Effector CD4-positive, alpha-beta T cell (primary cell): Measurements from ENCODE around the gene GALM.
A peak's percentile ranks its signal among the peaks of the same experiment; 100 is the strongest.
"Not testable (repeated sequence)": the region's sequence is repeated elsewhere in the genome, so short reads cannot be mapped to it uniquely, and the experiment has no call there.

Source experiments
- DNase-seq: peaks from one replicate; pipeline ENCODE4 v3.0.0-alpha.2; 2020
- total RNA-seq: gene quantifications from one replicate; lab custom pipeline; 2026; lab: John Stamatoyannopoulos, UW

GALM gene
- 17.8 reads per million, percentile 44 among the genes with 10 or more reads in this experiment for total RNA-seq

DNA sequence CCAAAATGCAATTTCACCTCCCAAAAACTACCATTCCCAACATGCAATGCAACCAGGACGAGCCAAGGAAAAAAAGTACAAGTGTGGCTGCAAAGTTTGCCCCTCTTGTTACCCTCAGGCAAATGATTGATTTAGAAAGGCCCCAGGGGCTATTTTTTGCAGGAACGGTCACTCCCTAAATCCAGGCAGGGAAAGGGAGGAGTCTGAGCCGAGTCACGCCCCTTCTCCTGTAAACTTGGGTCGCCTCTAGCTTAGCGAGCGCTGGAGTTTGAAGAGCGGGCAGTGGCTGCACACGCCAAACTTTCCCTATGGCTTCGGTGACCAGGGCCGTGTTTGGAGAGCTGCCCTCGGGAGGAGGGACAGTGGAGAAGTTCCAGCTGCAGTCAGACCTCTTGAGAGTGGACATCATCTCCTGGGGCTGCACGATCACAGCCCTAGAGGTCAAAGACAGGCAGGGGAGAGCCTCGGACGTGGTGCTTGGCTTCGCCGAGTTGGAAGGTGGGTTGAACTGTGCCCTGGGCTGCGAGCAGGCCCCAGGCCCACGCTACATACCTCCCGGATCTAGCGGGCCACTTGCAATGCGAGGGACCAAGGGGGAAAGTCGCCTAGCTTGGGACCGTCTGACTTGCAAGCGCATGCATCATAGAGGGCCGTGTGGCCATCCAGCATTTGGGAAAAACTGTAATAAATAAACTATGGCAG is at the start of gene GALM:
Gene GALM (plus strand): TSS at position 261 of the 702 bp plus-strand sequence. CDS start 48 bp downstream, at position 309.
- DNase-seq, result peak; percentile 14

DNA sequence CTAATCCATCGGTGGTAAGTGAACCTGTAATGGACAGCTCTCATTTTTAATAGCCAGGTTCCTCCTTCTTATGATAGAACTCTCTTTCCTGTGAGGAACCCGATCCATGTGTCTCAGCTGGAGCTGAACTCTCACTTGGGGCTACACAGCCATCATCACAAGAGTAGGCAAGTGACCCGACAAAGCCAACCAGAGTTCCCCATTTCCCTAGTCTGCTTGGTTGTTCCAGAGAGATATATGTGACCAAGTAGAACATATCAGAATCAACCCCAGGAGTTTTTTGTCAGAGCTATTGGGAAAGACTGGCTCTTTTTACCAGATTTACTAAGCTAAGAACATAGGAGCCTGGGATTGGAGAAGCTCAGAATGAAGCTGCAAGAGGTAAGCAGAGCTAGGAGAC is 48.6 kb upstream of the GALM start:
- DNase-seq, result no peak

DNA sequence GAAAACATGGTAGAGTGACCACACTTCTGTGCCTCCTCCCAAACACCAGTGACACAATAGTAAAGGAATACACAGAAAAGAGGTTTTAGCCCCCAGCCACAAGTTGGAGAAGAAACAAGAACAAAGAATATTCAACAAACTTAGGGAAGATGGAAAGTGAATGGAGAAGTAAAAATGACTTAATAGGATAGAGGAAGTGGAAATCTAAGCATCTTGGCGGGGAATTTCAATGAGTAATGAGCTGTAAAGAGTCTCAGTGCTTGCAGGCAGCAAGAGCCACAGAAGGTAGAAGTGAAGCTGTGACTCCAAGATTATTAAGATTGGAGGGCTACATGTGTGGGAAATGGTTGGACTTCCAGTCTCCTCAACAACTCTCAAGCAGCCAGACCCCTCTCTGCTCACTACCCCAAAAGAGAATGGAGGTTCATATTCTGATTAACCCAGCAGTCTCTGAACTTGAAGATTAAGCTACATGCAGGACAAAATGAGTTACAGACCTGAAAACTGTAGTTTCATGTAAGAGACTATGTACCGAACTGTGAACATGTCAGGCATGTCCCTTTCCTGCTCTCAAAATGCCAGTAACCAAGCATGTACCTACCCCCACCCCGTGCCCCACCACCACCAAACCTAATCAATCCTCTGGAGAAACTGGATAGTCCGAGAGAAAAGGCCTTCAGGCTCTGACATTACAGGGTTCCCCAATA is 46.3 kb upstream of the GALM start:
- no peak for DNase-seq

DNA sequence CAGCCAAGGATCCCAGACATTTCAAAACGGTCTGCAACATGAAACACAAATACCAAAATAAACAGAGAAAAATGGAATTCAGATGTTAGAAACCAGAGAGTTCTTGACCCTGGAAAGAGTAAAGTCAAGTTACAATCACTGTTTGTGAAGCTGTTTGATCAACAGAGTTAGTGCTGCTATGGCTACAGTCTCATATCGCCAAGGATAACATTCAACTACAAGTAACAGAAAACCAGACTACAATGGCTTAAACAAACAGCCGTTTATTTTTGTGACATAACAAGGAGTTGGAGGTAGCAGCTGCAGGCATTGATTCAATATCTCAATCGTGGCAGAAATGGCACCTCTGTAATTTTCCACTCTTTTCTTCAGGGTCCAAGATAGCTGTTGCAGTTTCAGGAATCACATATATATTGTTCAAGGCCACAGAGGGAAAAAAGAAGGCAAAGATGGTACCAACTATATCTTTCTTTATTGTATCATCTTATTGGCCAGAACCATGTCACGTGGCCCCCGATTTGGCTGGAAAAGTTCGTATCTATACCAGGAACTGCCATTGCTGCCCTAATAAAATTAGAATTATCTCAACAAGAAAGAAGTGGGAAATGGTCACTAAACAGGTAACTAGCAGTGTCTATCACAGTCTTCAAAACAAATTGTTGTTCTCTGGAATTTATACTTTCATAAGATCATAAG is 45.5 kb upstream of the GALM start:
- no peak for DNase-seq

DNA sequence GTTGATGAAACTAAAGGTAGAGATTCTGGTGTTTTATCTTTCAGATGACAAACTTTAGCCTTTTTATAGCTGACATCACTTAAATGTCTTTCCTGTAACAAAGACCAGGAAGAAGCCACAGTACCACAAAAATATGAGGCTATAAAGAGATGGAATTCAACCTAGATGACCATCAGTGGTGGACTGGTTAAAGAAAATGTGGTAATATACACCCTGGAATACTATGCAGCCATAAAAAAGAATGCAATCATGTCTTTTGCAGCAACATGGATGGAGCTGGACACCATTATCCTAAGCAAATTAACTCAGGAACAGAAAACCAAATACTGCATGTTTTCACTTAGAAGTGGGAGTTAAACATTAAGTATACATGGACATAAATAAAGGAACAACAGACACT is 44.9 kb upstream of the GALM start:
- no peak for DNase-seq

DNA sequence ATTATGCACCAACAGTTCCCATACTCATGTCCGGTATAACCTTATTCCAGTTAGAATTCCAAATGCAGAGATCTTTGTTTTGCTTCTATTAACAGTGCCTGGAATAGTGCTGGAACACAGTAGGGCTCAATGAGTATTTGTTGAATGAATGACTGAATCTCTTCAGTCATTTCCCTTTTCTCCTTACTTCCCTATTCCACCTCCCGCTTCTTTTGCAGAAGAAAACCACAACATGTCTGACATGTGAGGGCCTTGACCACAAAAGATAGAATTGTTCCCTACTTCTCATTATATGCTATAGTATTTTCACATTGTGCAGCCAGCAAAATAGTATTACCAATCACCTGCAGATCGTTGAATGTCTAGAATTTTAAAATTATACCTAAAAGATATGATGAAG is 43.7 kb upstream of the GALM start:
- no peak for DNase-seq

DNA sequence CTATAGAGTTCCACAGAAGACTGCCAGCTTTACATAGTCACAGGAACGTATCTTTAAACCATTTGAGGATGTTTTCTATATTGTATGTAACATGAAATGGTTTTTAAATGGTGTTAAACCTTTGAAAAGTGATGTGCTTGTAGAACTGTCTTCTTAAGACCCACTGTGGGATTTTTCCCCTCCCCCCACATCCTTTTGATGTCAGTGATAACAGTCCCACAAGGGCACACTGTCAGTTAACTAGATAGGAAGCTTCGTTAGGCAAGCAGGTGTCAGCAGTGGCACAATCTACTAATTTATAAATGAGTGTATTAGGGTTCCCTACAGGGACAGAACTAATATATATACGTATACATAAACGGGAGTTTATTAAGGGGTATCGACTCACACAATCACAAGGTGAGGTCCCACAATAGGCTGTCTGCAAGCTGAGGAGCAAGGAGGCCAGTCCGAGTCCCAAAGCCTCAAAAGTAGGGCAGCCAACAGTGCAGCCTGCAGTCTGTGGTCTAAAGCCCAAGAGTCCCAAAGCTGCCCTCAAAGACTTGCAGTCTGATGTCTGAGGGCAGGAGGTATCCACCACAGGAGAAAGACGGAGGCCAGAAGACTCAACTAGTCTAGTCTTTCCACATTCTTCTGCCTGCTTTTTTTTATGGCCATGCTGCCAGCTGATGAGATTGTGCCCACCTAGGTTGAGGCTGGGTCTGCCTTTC is 39.4 kb upstream of the GALM start:
- no peak for DNase-seq

DNA sequence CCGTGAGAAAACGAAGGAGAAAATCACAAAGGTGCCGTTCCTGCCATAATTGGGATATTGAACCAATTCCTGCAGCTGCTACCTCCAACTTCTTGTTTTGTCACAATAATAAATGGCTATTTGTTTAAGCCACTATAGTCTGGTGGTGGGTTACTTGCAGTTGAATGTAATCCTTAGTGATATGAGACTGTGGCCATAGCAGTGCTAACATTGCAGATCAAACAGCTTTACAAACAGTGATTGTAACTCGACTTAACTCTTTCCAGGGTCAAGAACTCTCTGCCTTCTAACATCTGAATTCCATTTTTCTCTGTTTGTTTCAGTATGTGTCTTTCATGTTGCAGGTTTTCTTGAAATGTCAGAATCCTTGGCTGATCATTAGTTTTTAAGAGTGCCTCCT is 38.5 kb upstream of the GALM start:
- DNase-seq, result no peak

DNA sequence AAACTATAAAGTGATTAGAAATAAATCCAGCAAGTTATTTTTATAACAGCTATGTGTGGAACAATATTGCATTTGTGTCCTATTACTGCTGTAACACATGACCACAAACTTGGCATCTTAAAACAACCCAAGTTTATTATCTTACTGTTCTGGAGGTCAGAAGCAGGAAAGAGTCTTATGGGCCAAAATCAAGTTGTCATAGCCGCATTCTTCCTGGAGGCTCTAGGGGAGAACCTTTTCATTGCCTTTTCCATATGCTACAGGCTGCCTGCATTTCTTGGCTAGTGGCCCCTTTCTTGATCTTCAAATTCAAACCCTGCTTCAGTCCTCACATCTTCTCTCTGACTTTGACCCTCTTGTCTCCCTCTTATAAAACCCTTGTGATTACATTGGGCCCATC is 36.2 kb upstream of the GALM start:
- no peak for DNase-seq

DNA sequence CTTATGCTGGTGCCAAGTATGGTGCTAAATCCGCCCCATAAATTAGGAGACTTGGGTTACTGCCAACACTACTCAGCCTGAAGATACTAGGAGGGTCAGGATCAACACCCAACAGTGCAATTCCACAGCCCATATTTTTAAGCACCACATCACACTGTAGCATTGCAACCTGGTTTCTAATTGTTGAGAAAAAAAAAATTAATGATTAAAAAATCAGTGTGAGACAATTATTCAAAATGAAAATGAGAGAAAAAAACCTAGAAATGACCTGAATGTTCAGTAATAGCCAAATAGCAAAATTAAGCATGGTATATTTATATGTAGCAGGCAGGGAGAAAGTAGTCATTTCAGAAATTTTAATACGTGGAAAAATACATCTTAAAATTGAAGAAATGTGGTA is 33.9 kb upstream of the GALM start:
- DNase-seq, result no peak

DNA sequence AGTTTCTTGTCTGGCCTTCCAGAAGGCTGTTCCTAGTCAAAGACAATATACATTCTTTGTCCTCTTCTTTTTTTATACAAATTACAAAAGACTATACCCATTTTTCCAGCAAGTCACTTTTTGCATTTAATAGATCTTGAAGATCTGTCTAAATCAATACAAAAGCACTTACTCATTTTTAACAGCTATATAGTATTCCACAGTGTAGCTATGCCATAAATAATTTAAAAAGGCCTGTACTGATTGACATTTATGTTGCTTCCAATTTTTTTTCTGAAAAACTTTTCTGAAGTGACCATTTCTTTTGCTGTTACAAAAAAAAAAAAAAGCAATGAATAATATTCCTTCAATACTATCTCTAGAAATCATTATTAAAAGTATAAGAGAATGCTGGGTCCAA is 32.9 kb upstream of the GALM start:
- DNase-seq, result no peak

DNA sequence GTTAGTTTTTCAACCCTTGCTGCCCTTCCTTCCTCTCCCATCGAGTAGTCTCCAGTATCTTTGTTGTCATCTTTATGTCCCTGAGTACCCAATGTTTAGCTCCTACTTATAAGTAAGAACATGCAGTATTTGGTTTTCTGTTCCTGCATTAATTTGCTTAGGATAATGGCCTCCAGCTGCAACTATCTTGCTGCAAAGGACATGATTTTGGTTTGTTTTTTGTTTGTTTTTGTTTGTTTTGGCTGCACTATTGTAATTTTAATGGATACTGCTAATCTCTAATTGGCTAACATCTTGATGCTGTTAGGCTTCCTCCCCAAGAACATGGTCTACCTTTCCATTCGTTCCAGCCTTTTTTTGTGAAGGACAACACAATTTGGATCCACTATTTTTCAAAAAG is 32.0 kb upstream of the GALM start:
- DNase-seq, result no peak

DNA sequence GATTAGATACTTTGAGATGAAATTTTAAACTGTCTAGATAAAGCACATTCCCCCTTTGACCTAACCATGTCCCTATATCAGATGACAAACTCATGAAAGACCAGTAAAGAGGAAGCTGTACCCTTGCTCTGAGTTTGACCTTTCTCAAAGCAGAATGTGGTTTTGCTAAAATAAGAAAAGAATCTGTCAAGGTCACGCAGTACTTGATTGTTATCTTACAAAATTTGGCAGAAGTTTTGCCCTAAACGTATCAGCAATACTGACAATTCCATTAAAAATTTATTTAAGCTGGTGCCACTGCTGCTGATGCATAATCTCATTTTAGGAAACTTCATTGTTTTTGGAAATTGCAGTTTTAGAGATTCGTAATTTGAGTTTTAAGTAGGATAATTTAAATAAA is 31.2 kb upstream of the GALM start:
- DNase-seq, result no peak

DNA sequence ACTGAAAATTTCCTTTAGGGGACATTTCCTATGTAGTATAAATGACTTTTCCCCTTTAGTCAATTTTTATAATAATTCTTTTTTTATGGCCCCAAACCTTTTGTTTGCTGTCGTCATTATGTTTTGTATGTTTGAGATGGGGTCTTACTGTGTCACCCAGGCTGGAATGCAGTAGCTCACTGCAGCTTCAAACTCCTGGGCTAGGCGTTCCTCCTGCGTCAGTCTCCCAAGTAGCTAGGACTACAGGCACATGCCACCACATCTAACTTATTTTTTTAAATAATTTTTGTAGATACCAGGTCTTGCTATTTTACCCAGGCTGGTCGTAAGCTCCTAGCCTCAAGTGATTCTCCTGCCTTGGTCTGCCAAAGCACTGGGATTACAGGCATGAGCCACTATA is 30.8 kb upstream of the GALM start:
- DNase-seq, result no peak

DNA sequence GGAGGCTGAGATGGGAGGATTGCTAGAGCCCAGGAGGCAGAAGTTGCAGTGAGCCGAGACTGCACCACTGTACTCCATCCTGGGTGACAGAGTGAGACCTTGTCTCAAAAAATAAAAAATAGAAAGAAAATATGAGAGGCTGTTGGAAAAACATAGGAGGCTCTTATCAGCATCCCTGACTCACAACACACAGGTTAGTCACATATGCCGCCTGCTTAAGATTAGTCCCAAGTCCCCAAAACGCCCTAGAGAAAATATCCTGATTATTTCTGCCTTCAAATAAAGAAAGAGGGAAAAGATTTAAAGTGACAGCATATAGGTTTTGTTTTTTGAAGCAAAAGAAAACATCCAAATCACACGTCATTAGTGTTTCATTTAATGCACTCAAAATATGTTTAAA is 29.8 kb upstream of the GALM start:
- DNase-seq, result no peak

DNA sequence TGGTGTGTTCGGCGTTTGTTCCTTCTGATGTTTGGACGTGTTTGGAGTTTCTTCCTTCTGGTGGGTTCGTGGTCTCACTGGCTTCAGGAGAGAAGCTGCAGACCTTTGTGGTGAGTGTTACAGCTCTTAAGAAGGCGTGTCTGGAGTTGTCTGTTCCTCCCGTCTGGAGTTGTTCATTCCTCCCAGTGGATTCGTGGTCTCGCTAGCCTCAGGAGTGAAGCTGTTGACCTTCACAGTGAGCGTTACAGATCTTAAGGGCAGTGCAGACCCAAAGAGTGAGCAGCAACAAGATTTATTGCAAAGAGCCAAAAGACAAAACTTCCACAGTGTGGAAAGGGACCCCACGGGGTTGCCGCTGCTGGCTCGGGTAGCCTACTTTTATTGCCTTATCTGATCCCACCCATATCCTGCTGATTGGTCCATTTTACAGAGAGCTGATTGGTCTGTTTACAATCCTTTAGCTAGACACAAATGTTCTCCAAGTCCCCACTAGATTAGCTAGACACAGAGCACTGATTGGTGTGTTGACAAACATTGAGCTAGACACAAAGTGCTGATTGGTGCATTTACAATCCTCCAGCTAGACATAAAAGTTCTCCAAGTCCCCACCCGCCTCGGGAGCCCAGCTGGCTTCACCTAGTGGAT is 23.4 kb upstream of the GALM start:
- not testable (repeated sequence) for DNase-seq

DNA sequence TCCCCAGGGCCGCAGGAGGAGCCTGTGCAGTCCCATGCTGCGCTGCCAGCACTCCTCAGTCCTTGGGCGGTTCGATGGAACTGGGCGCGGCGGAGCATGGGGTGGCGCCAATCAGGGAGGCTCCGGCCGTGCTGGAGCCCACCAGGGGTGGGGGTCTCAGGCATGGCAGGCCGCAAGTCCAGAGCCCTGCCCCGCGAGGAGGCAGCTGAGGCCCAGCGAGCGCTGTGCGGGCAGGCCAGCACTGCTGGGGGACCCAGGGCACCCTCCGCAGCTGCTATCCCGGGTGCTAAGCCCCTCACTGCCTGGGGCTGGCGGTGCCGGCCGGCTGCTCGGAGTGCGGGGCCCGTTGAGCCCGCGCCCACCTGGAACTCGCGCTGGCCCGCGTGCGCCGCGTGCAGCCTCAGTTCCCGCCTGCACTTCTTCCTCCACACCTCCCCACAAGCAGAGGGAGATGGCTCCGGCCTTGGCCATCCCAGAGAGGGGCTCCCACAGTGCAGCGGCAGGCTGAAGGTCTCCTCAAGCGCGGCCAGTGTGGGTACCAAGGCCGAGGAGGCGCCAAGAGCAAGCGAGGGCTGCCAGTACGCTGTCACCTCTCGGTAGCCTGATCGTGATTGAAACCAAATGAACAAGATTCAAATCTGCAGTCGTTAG is 22.8 kb upstream of the GALM start:
- DNase-seq, result no peak

DNA sequence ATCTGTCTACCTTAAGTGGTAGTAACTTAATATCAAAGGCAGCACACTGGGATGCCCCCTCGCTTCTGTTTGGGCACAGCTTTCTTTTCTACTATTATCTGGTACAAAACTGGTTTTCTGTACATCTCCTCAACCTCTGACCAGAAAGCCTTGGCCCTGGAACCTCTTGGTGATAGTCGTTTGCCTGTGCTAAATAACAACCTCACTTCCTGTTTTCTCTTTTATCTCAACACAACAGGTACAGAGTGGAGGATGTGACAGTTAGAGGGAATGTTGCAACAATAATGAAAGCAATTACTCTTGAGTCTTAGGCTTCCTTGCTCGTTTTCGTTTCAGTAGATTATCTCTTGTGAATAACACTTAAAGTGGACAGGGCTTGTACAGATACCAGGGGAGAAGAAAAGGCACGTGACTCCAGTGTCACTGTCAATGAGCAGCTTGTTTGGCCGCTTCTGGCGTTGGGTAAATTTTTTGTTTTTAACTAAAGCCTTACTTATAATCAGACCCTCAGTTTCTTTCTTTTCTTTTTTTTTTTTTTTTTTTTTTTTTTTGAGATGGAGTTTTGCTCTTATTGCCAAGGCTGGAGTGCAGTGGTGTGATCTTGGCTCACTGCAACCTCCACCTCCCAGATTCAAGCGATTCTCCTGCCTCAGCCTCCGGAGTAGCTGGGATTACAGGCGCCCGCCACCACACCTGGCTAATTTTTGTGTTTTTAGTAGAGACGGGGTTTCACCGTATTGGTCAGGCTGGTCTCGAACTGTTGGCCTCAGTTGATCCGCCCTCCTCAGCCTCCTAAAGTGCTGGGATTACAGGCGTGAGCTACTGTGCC is 22.0 kb upstream of the GALM start:
- DNase-seq, result not testable (repeated sequence)

DNA sequence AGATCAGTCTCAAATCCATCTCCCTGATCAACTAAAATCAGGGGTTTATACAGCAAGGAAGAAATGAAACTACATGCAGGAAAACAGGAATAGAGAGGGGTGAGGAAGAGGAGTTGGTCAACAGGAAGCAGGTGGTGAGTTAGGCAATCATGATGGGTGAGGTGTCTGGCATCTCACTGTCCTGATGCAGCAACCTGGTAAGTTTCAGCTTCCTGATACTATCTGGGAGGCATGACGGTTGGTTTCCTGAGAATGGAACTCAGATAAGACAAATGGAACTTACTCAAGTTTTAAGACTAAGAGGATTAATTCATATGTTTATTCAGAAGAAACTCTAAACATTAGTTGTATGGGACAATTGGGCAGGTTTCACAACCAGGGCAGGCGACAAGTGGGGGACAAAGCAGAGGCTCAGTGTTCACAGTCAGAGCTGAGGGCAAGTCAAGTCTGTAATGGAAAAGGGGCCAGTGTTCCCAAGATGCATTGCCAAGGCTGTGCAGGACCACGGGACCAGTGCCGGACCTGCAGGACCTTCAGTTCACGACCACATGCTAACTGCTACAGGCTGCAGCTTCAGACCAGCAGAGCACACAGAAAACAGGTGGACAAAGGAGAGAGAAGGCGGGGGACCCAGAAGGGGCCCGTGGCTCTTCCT is 17.7 kb upstream of the GALM start:
- no peak for DNase-seq

DNA sequence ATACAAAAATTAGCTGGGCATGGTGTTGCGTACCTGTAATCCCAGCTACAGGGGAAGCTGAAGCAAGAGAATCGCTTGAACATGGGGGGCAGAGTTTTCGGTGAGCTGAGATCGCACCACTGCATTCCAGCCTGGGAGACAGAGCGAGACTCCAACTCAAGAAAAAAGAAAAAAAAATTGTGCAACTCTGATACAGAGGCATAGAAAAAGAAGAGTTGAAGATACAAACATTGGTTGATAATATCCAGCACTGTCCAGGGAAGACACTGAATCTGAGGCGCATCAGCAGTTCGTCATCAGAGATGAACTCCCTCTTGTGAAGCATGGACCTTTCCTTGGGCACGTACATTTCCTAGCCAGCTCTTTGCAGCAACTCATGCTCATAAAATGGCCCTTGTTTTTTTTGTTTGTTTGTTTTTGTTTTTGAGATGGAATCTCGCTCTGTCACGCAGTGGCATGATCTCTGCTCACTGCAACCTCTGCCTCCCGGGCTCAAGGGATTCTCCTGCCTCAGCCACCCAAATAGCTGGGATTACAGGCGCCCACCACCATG is 16.7 kb upstream of the GALM start:
- DNase-seq, result no peak
